Heart right ventricle (tissue), 16 donors: ENCODE measurements around the gene HHIPL2. TPM values are rescaled to one million over a fixed set of nuclear protein-coding genes. Genes with fewer than 3 reads are reported as not detected.

Experiments used
- ATAC-seq, 8 donors: fragments of 200-7000 bp; cut with Tn5 transposase; one replicate each; pipeline ENCODE4 v1.9.1; 2020; ENCODE audit warnings: mild to moderate bottlenecking in 8 of 8, moderate library complexity in 8 of 8, moderate number of reproducible peaks in 1 of 8
- DNase-seq, 2 donors: peaks; one replicate each; pipeline ENCODE4 v3.0.0-alpha.2; 2020
- H3K27ac ChIP-seq, 10 donors: fragments of 200-600 bp; sonication (generic) in 2 of 10; one replicate each; pipeline versions ENCODE4 v1.5.0 to v1.8.0; 2020 to 2022; ENCODE audit warnings: mild to moderate bottlenecking in 3 of 10
- H3K27me3 ChIP-seq, 7 donors: fragments of 200-600 bp; one replicate each; pipeline ENCODE4 v1.8.0; 2021 to 2022; ENCODE audit warnings: mild to moderate bottlenecking in 2 of 7
- H3K36me3 ChIP-seq, 9 donors: fragments of 200-600 bp; sonication (generic) in 1 of 9; one replicate each; pipeline versions ENCODE4 v1.5.0 to v1.8.0; 2020 to 2022; ENCODE audit warnings: mild to moderate bottlenecking in 2 of 9
- H3K4me1 ChIP-seq, 9 donors: fragments of 200-600 bp; sonication (generic) in 1 of 9; one replicate each; pipeline versions ENCODE4 v1.5.0 to v1.8.0; 2020 to 2022; ENCODE audit warnings: mild to moderate bottlenecking in 4 of 9
- H3K4me3 ChIP-seq, 10 donors: fragments of 200-600 bp; sonication (generic) in 2 of 10; one replicate each; pipeline versions ENCODE4 v1.5.0 to v1.8.0; 2020 to 2022; ENCODE audit warnings: mild to moderate bottlenecking in 7 of 10, moderate library complexity in 2 of 10
- H3K9me3 ChIP-seq, 11 donors: fragments of 200-600 bp in 10 of 11; sonication (generic) in 2 of 11; one replicate each; pipeline versions ENCODE4 v1.5.0 to v1.8.0; 2013 to 2022; ENCODE audit warnings: mild to moderate bottlenecking in 2 of 11, control low read depth in 1 of 11, moderate library complexity in 1 of 11
- CTCF ChIP-seq, 9 donors: fragments of 200-600 bp; sonication (generic) in 2 of 9; IDR thresholded peaks; one replicate each; pipeline versions ENCODE4 v1.5.0 to v1.8.0; 2021 to 2022; ENCODE audit warnings: antibody characterized with exemption in 9 of 9, mild to moderate bottlenecking in 5 of 9, moderate library complexity in 1 of 9
- WGBS, 2 donors: extraction: QIAGEN DNeasy Blood & Tissue Kit; methylation state at CpG; one replicate each; pipeline ENCODE4 v1.1.7; 2013; ENCODE audit warnings: inconsistent platforms in 1 of 2; 5-methylcytosine and 5-hydroxymethylcytosine counted together
- intact Hi-C, 10 donors: fragments of 100-400 bp; cut with DNase I; formaldehyde crosslinking; loops; one replicate each; pipeline versions ENCODE4 v1.11.1 to v1.14.2; 2022
- polyA plus RNA-seq, 2 donors: library from polyadenylated mRNA; stranded (reverse); fragments of 200-250 nt; gene quantifications; one replicate each; pipeline ENCODE4 v1.2.3, GENCODE V29; 2013
- total RNA-seq, 10 donors: library from RNA; stranded (reverse); fragmentation: NEBNext Ultra II Directional in 3 of 10; extraction: Animal tissue kit (Norgen Biotek cat#: 25700) in 3 of 10; gene quantifications; one replicate each; pipeline versions ENCODE4 v1.2.1 to v1.2.4, GENCODE V29; 2021 to 2023
- donor health status: Arrhythmogenic right ventricular cardiomyopathy.
- donor health status: ischemic (EF 13 %, LVEDD 7.1; RV severe dilation, severe dysfunction).
- donor health status: healthy with polysubstance abuse.
- donor health status: DM: no; HTN: yes; CAD: no.
- donor health status: DM: no; HTN: no; CAD: no.
- donor health status: ischemic (EF 25% LVEDD 6.9; RV normal size, moderate dysfunction).
- donor health status: ischemic (EF 25% LVEDD 5.7; RV mildly dilated, moderate dysfunction).
- donor health status: healthy.
- donor health status: DM: yes; HTN: yes; CAD: no.
- donor health status: Ischemic cardiomyopathy.
- donor health status: ischemic (EF 35%, LVEDD 5.7; RV mildly dilated, moderate dysfunction).
- donor health status: nonischemic (EF 11% LVEDD 7.7; RV severe dilation, severe dysfunction).
- donor health status: DM: yes; HTN: yes; CAD: no.
- donor health status: PGD.
- donor health status: ischemic (EF 29% LVEDD 5.4; RV normal size, mild dysfunction).
- donor health status: nonischemic (EF 23%, LVEDD 6.1; RV moderate dilation, normal function).

The HHIPL2 gene
- total and polyA plus RNA-seq, 12 donors, result 0.03 to 0.13 TPM; not detected in 10

GRCh38 chr1:222543817-222544216, 4.1 kb downstream of the HHIPL2 start:
- no peaks in the 10 kb centered on the region for H3K36me3 ChIP-seq
- no peaks in the 10 kb centered on the region for H3K9me3 ChIP-seq
- WGBS, 2 donors, result 76 to 80% methylated on average over 21 of the region's 21 CpGs
- no peak overlapping the region for H3K4me3 ChIP-seq
- no peaks in the 10 kb centered on the region for H3K4me1 ChIP-seq
- no peak for TF ChIP-seq CTCF (IDR thresholded peaks at IDR 0.05)
- DNase-seq (no peak), ATAC-seq (no peak)
- peaks cover 0 to 52% (median 44%) of the 10 kb centered on the region in 7 donors for H3K27me3 ChIP-seq
- intact Hi-C loops, result no loop called here
- no peak overlapping the region for H3K27ac ChIP-seq

GRCh38 chr1:222540598-222540995, 7.3 kb downstream of the HHIPL2 start:
- WGBS, 2 donors, result 38 to 40% methylated on average over 2 of the region's 2 CpGs
- no peaks in the 10 kb centered on the region for H3K4me1 ChIP-seq
- DNase-seq (no peak), ATAC-seq (no peak)
- no peak for TF ChIP-seq CTCF (IDR thresholded peaks at IDR 0.05)
- no peak overlapping the region for H3K4me3 ChIP-seq
- intact Hi-C loops, result no loop called here
- H3K9me3 ChIP-seq, result no peaks in the 10 kb centered on the region
- no peaks in the 10 kb centered on the region for H3K36me3 ChIP-seq
- no peak overlapping the region for H3K27ac ChIP-seq
- peaks cover 0 to 29% (median 23%) of the 10 kb centered on the region in 7 donors for H3K27me3 ChIP-seq

GRCh38 chr1:222539951-222540597, 7.8 kb downstream of the HHIPL2 start:
- no peak for TF ChIP-seq CTCF (IDR thresholded peaks at IDR 0.05)
- Histone ChIP-seq H3K4me1 (no peaks in the 10 kb centered on the region), H3K36me3 (no peaks in the 10 kb centered on the region), H3K27me3 (peaks cover 0 to 24% (median 18%) of the 10 kb centered on the region in 7 donors), H3K27ac (no peak overlapping the region), H3K9me3 (no peaks in the 10 kb centered on the region), H3K4me3 (no peak overlapping the region)
- 73 to 81% methylated on average over 16 of the region's 16 CpGs for WGBS, 2 donors
- DNase-seq (no peak), ATAC-seq (no peak)
- intact Hi-C loops, result no loop called here

- WGBS, 2 donors, result 77 to 84% methylated on average over 5 of the region's 5 CpGs
- Histone ChIP-seq H3K4me3 (no peak overlapping the region), H3K9me3 (no peaks in the 10 kb centered on the region), H3K27ac (no peak overlapping the region), H3K4me1 (no peaks in the 10 kb centered on the region), H3K27me3 (peaks cover 0 to 3% (median 0%) of the 10 kb centered on the region in 7 donors), H3K36me3 (no peaks in the 10 kb centered on the region)
- intact Hi-C loops, result no loop called here
- DNase-seq, result no peak
- no peak for ATAC-seq
- TF ChIP-seq CTCF (IDR thresholded peaks at IDR 0.05), result no peak
Measured at GRCh38 chr1:222535455-222535854, 12.4 kb downstream of the HHIPL2 start.
